Measurements from ENCODE around the gene CDH9. TPM values are rescaled to one million over a fixed set of nuclear protein-coding genes. Genes with fewer than 3 reads are reported as not detected.

CDH9 gene
- total and polyA plus RNA-seq, 2 of the 13 experiments (the other 11 are each of a cell fraction or from before 2014, with no cell fraction given), result 0.03 to 0.24 TPM

DNA sequence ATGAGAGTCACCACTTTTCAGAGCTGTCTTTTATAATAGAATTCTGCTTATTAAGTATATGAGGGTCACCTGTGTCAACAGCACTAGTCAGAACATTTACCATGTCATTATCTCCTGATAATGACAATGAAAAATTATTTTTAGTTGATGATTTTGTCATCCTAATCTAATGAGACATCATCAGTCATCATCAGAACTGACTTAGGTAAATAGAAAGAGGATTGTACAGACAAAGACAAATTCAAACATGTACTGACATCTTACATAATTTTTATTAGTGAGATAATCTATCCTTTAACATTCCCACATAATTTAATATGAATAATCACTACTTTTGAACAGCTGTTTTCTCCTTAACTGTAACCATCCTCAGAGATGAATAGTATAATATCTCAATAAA, 22.6 kb downstream of the CDH9 start:
- TF ChIP-seq, protein P1, sequence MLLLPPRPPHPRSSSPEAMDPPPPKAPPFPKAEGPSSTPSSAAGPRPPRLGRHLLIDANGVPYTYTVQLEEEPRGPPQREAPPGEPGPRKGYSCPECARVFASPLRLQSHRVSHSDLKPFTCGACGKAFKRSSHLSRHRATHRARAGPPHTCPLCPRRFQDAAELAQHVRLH (CRISPR knock-in tag; IDR thresholded peaks at IDR 0.05; ENCODE audit: borderline replicate concordance, low read depth), result no peak
- TF ChIP-seq ZNF724P (CRISPR knock-in tag; IDR thresholded peaks at IDR 0.05; ENCODE audit: borderline replicate concordance), result no peak
- no peak for TF ChIP-seq GLI4 (CRISPR knock-in tag; IDR thresholded peaks at IDR 0.05; ENCODE audit: borderline replicate concordance)
- no peak for TF ChIP-seq EHMT2 (IDR thresholded peaks at IDR 0.05; ENCODE audit: borderline replicate concordance, low read depth, low read length)
- TF ChIP-seq ZNF775 (CRISPR knock-in tag; IDR thresholded peaks at IDR 0.05; ENCODE audit: borderline replicate concordance), result no peak
- in situ Hi-C loops (cut with HindIII; ENCODE audit: extremely low pct_ligation_motif_present, low pct_unique_long_range_greater_than_20kb), result loop anchor here (25.0 kb wide), 1 partner anchor 997 kb away; no protein-coding TSS in a partner anchor
- no peak for FAIRE-seq

DNA sequence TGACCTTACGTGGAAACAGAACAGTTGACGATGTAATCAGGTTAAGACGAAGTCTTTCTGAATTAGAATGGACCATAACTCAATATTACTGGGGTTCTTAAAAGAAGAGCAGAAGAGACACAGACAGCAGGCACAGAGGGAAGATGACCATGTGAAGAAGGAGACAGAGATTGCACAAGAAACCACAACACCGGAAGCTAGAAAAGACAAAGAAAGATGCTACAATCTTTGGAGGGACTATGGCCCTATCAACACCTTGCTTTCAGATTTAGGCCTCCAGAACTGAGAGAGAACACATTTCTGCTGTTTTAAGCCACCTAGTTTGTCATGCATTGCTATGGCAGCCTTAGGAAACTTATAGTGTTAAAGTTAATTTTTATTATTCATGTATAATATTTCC, 27.1 kb downstream of the CDH9 start:
- Histone ChIP-seq H3K27me3 (ENCODE audit: control insufficient read depth in 1 of 2, insufficient read depth in 2 of 2, low read length in 2 of 2) (no peaks in the 10 kb centered on the region), H3K9me3 (ENCODE audit: low read length) (no peaks in the 10 kb centered on the region), H4K20me1 (ENCODE audit: insufficient read depth, low read length) (no peaks in the 10 kb centered on the region), H3K4me3 (replicated peaks in 1 of 3; ENCODE audit: insufficient read depth in 1 of 3, low read depth in 2 of 3, low read length in 3 of 3) (no peak overlapping the region), H3K9ac (ENCODE audit: insufficient read depth, low read depth, low read length) (no peak overlapping the region), H2AFZ (ENCODE audit: low read length) (no peak overlapping the region), H3K79me2 (ENCODE audit: insufficient read depth, low read length) (no peaks in the 10 kb centered on the region), H3K4me1 (ENCODE audit: insufficient read depth, low read length) (no peaks in the 10 kb centered on the region), H3K27ac (ENCODE audit: extremely low read length, insufficient read depth, low read length) (no peak overlapping the region), H3K4me2 (ENCODE audit: low read depth, low read length) (no peak overlapping the region), H3K36me3 (replicated peaks in 1 of 2; ENCODE audit: control insufficient read depth in 1 of 2, insufficient read depth in 2 of 2, low read length in 2 of 2) (no peaks in the 10 kb centered on the region)
- WGBS (ENCODE audit: low lambda C conversion rate), result 34% methylated on average over 4 of the region's 4 CpGs
- in situ Hi-C loops (cut with HindIII; ENCODE audit: extremely low pct_ligation_motif_present, low pct_unique_long_range_greater_than_20kb) (loop anchor here (25.0 kb wide), 1 partner anchor 1001 kb away; no protein-coding TSS in a partner anchor), intact Hi-C loops (cut with micrococcal nuclease; ENCODE audit: unreplicated experiment) (no loop called here)
- ChIA-PET CTCF (ENCODE audit: low intra/inter-chr PET ratio, low total read pairs) (no interaction called here), POLR2A (no interaction called here)
- no TSS peak for BruUV-seq (replicated peaks)
- FAIRE-seq, result no peak
- ATAC-seq, result no peak
- no peak for TF ChIP-seq ZMYM3 (CRISPR knock-in tag; IDR thresholded peaks at IDR 0.05)
- no peak for TF ChIP-seq ZNF24 (IDR thresholded peaks at IDR 0.05)
- TF ChIP-seq PRMT3 (CRISPR knock-in tag; IDR thresholded peaks at IDR 0.05; ENCODE audit: borderline replicate concordance, low read depth), result no peak
- no peak for DNase-seq (ENCODE audit: low spot score)

More for the DNA sequence above, 22.6 kb downstream of the CDH9 start:
- H3K9ac ChIP-seq (ENCODE audit: insufficient read depth, low read depth, low read length), result no peak overlapping the region
- H3K4me1 ChIP-seq (ENCODE audit: insufficient read depth, low read length), result no peaks in the 10 kb centered on the region
- no peaks in the 10 kb centered on the region for H3K36me3 ChIP-seq (replicated peaks in 1 of 2; ENCODE audit: control insufficient read depth in 1 of 2, insufficient read depth in 2 of 2, low read length in 2 of 2)
- no peaks in the 10 kb centered on the region for H4K20me1 ChIP-seq (ENCODE audit: insufficient read depth, low read length)
- no TSS peak for BruUV-seq (replicated peaks)
- no peaks in the 10 kb centered on the region for H3K9me3 ChIP-seq (ENCODE audit: low read length)
- no peak overlapping the region for H3K4me2 ChIP-seq (ENCODE audit: low read depth, low read length)
- H3K4me3 ChIP-seq (replicated peaks in 1 of 3; ENCODE audit: insufficient read depth in 1 of 3, low read depth in 2 of 3, low read length in 3 of 3), result no peak overlapping the region
- no peak for ATAC-seq
- no peaks in the 10 kb centered on the region for H3K79me2 ChIP-seq (ENCODE audit: insufficient read depth, low read length)
- H3K27me3 ChIP-seq (ENCODE audit: control insufficient read depth in 1 of 2, insufficient read depth in 2 of 2, low read length in 2 of 2), result no peaks in the 10 kb centered on the region
- no peak overlapping the region for H2AFZ ChIP-seq (ENCODE audit: low read length)
- intact Hi-C loops (cut with micrococcal nuclease; ENCODE audit: unreplicated experiment), result no loop called here
- H3K27ac ChIP-seq (ENCODE audit: extremely low read length, insufficient read depth, low read length), result no peak overlapping the region
- no peak for DNase-seq (ENCODE audit: low spot score)
- ChIA-PET POLR2A (no interaction called here), CTCF (ENCODE audit: low intra/inter-chr PET ratio, low total read pairs) (no interaction called here)

Data from HepG2 (cell line).